WTC11 (cell line): Measurements from ENCODE around the gene AAGAB. TPM values are rescaled to one million over a fixed set of nuclear protein-coding genes. Genes with fewer than 3 reads are reported as not detected.

ENCODE experiments used
- ATAC-seq: fragments of 200-7000 bp; cut with Tn5 transposase; 2 replicates; pipeline ENCODE4 v1.10.0; 2021; ENCODE audit warnings: mild to moderate bottlenecking, moderate library complexity
- CTCF ChIA-PET: fragments of 300-600 bp; sonication (Branson Sonifier 250); formaldehyde crosslinking; loops from one replicate; lab custom pipeline; 2021; ENCODE audit warnings: antibody characterized with exemption; lab: Charles Lee
- POLR2A ChIA-PET: fragments of 350-600 bp; sonication (Branson Sonifier 250); formaldehyde crosslinking; loops from one replicate; lab custom pipeline; 2021; ENCODE audit warnings: antibody characterized with exemption; lab: Charles Lee
- DNase-seq: peaks from one replicate; pipeline ENCODE4 v3.0.0; 2021; ENCODE audit warnings: low spot score
- H3K27ac Mint-ChIP-seq: 2 replicates; pipeline ENCODE4 v1.8.0; 2021; ENCODE audit warnings: mixed read lengths
- H3K27me3 Mint-ChIP-seq: 2 replicates; pipeline ENCODE4 v1.8.0; 2021; ENCODE audit warnings: low read depth, mild to moderate bottlenecking, moderate library complexity, mixed read lengths
- H3K36me3 Mint-ChIP-seq: 2 replicates; pipeline ENCODE4 v1.8.0; 2021; ENCODE audit warnings: mixed read lengths
- H3K4me1 Mint-ChIP-seq: 2 replicates; pipeline ENCODE4 v1.8.0; 2022; ENCODE audit warnings: mixed read lengths
- H3K4me3 Mint-ChIP-seq: 2 replicates; pipeline ENCODE4 v1.8.0; 2021; ENCODE audit warnings: mild to moderate bottlenecking, moderate library complexity, mixed read lengths
- H3K9me3 Mint-ChIP-seq: 2 replicates; pipeline ENCODE4 v1.8.0; 2021; ENCODE audit warnings: mixed read lengths
- ARID4B ChIP-seq: sonication (generic); formaldehyde crosslinking; IDR thresholded peaks from 2 replicates; pipeline ENCODE4 v1.8.0; 2023; ENCODE audit warnings: missing genetic modification reagents, mild to moderate bottlenecking, borderline replicate concordance
- ATF6 ChIP-seq: sonication (generic); formaldehyde crosslinking; IDR thresholded peaks from 2 replicates; pipeline ENCODE4 v1.8.1; 2023; ENCODE audit warnings: mild to moderate bottlenecking, missing genetic modification reagents
- CBFB ChIP-seq: sonication (generic); formaldehyde crosslinking; IDR thresholded peaks from 2 replicates; pipeline ENCODE4 v1.8.1; 2022; ENCODE audit warnings: mild to moderate bottlenecking, low read depth, missing genetic modification reagents
- ELF4 ChIP-seq: sonication (generic); formaldehyde crosslinking; IDR thresholded peaks from 2 replicates; pipeline ENCODE4 v1.8.1; 2022; ENCODE audit warnings: low read depth, mild to moderate bottlenecking, moderate library complexity, missing genetic modification reagents
- ESRRA ChIP-seq: sonication (generic); formaldehyde crosslinking; IDR thresholded peaks from 2 replicates; pipeline ENCODE4 v1.8.1; 2022; ENCODE audit warnings: mild to moderate bottlenecking, missing genetic modification reagents, borderline replicate concordance
- FOXP4 ChIP-seq: sonication (generic); formaldehyde crosslinking; IDR thresholded peaks from 2 replicates; pipeline ENCODE4 v1.8.0; 2022; ENCODE audit warnings: mild to moderate bottlenecking, missing genetic modification reagents
- GABPB1 ChIP-seq: sonication (generic); formaldehyde crosslinking; IDR thresholded peaks from 2 replicates; pipeline ENCODE4 v1.8.1; 2023; ENCODE audit warnings: mild to moderate bottlenecking, missing genetic modification reagents
- HMGA2 ChIP-seq: fragments of 250-450 bp; sonication (Bioruptor Pico); IDR thresholded peaks from 2 replicates; pipeline ENCODE4 v1.4.0; 2021; ENCODE audit warnings: mild to moderate bottlenecking, moderate library complexity
- MAX ChIP-seq: sonication (generic); formaldehyde crosslinking; IDR thresholded peaks from 2 replicates; pipeline ENCODE4 v1.8.0; 2022; ENCODE audit warnings: mild to moderate bottlenecking, missing genetic modification reagents
- USF2 ChIP-seq: sonication (generic); formaldehyde crosslinking; IDR thresholded peaks from 2 replicates; pipeline ENCODE4 v1.8.1; 2023; ENCODE audit warnings: mild to moderate bottlenecking, missing genetic modification reagents, moderate library complexity
- ZNF232 ChIP-seq: sonication (generic); formaldehyde crosslinking; IDR thresholded peaks from 2 replicates; pipeline ENCODE4 v1.8.0; 2022; ENCODE audit warnings: mild to moderate bottlenecking, missing genetic modification reagents
- ZNF281 ChIP-seq: sonication (generic); formaldehyde crosslinking; IDR thresholded peaks from 2 replicates; pipeline ENCODE4 v1.8.0; 2023; ENCODE audit warnings: mild to moderate bottlenecking, missing genetic modification reagents
- total RNA-seq: library from RNA; stranded (reverse); gene quantifications from 3 replicates; pipeline ENCODE4 v1.2.3, GENCODE V29; 2021

Gene AAGAB
- total RNA-seq, 1 experiment from 2014 or later: 41.7 TPM

GRCh38 chr15:67259806-67260205, 5.3 kb upstream of the AAGAB start:
- POLR2A ChIA-PET: no interaction called here

More at GRCh38 chr15:67259806-67260205, 5.3 kb upstream of the AAGAB start:
- no peaks in the 10 kb centered on the region for H3K36me3 Mint-ChIP-seq
- H3K4me1 Mint-ChIP-seq: peaks cover 12% of the 10 kb centered on the region
- no peak for DNase-seq
- H3K4me3 Mint-ChIP-seq: no peak overlapping the region
- H3K9me3 Mint-ChIP-seq: no peaks in the 10 kb centered on the region
- peaks cover 23% of the 10 kb centered on the region for H3K27me3 Mint-ChIP-seq
- ATAC-seq: no peak
- no peak overlapping the region for H3K27ac Mint-ChIP-seq
- TF ChIP-seq ARID4B (CRISPR knock-in tag) (no peak), CBFB (CRISPR knock-in tag) (no peak), HMGA2 (CRISPR knock-in tag) (no peak), MAX (CRISPR knock-in tag) (no peak), ESRRA (CRISPR knock-in tag) (no peak), ELF4 (CRISPR knock-in tag) (no peak), FOXP4 (no peak), ATF6 (CRISPR knock-in tag) (no peak), USF2 (no peak), GABPB1 (CRISPR knock-in tag) (no peak), ZNF232 (no peak), ZNF281 (CRISPR knock-in tag) (no peak)
- CTCF ChIA-PET: no interaction called here
